Muscle of leg (tissue), 11 donors: ENCODE results near the gene LSM8. TPM values are rescaled to one million over a fixed set of nuclear protein-coding genes. Genes with fewer than 3 reads are reported as not detected.
A peak's percentile ranks its signal among the peaks of the same experiment; 100 is the strongest.

Experiments
- DNase-seq: peaks from one replicate; pipeline ENCODE4 v3.0.0; 2013
- H3K27ac ChIP-seq: one replicate; pipeline ENCODE4 v1.5.1; 2013; ENCODE audit warnings: mild to moderate bottlenecking, low read length, control low read depth
- H3K27me3 ChIP-seq: one replicate; pipeline ENCODE4 v1.6.1; 2013; ENCODE audit warnings: low read length; ENCODE audit not compliant: control insufficient read depth, insufficient read depth
- H3K36me3 ChIP-seq: one replicate; pipeline ENCODE4 v1.6.1; 2013; ENCODE audit warnings: low read length; ENCODE audit not compliant: control insufficient read depth, insufficient read depth
- H3K4me1 ChIP-seq: one replicate; pipeline ENCODE4 v1.6.1; 2013; ENCODE audit warnings: low read length; ENCODE audit not compliant: control insufficient read depth, insufficient read depth
- H3K4me3 ChIP-seq: one replicate; pipeline ENCODE4 v1.5.1; 2013; ENCODE audit warnings: low read length, control low read depth
- H3K9me3 ChIP-seq: replicated peaks from 2 replicates; pipeline ENCODE4 v1.6.1; 2013; ENCODE audit warnings: low read depth, low read length; ENCODE audit not compliant: control insufficient read depth
- WGBS: methylation state at CpG from one replicate; pipeline ENCODE4 v1.1.5; 2013; ENCODE audit warnings: missing lambda C conversion rate; ENCODE audit not compliant: insufficient coverage; 5-methylcytosine and 5-hydroxymethylcytosine counted together
- polyA plus RNA-seq, 8 donors: library from polyadenylated mRNA; unstranded; fragments of 120-200 nt; gene quantifications; one replicate each; pipeline versions ENCODE4 v1.2.1 to v1.2.3, GENCODE V29; 2013; ENCODE audit warnings: inconsistent platforms in 1 of 8, low replicate concordance in 1 of 8; ENCODE audit not compliant: insufficient read length in 8 of 8, insufficient read depth in 1 of 8
- total RNA-seq: library from RNA; stranded (reverse); fragments of 120-200 nt; gene quantifications from one replicate; pipeline ENCODE4 v1.2.4, GENCODE V29; 2013

Gene LSM8
- total and polyA plus RNA-seq, 9 donors, result 33.8 to 55.1 (median 38.9) TPM

DNA sequence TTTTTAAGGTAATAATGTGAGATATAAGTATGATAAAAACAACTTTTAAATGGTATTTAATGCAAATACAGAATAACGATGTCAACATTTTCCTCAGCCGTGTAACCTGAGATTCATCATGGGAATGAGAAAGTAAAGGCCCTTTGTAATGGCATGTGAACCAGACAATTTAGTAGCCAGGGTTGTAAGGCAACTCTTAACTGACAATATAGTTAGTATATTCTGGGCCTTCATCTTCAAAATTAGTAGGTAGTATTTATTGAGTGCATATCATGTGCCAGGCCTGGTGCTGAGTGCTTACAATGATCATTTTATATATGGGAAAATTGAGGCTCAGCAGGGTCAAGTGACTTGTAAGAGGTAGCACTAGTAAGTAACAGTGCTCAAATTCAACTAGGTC lies 10.6 kb downstream of the LSM8 start:
- no peak for DNase-seq
- Histone ChIP-seq H3K27me3 (no peaks in the 10 kb centered on the region), H3K4me3 (no peak overlapping the region), H3K36me3 (peaks cover 7% of the 10 kb centered on the region), H3K9me3 (no peaks in the 10 kb centered on the region), H3K4me1 (no peaks in the 10 kb centered on the region), H3K27ac (no peak overlapping the region)
- no CpG with 5 or more reads among the region's 2 CpGs for WGBS

- DNase-seq, result peak; percentile 66
- no CpG with 5 or more reads among the region's 6 CpGs for WGBS
- H3K27me3 ChIP-seq, result no peaks in the 10 kb centered on the region
- H3K4me1 ChIP-seq, result no peaks in the 10 kb centered on the region
- no peak overlapping the region for H3K27ac ChIP-seq
- H3K4me3 ChIP-seq, result no peak overlapping the region
- no peaks in the 10 kb centered on the region for H3K9me3 ChIP-seq
- no peaks in the 10 kb centered on the region for H3K36me3 ChIP-seq
Measured at GRCh38 chr7:118195837-118196474, 12.0 kb downstream of the LSM8 start.

DNA sequence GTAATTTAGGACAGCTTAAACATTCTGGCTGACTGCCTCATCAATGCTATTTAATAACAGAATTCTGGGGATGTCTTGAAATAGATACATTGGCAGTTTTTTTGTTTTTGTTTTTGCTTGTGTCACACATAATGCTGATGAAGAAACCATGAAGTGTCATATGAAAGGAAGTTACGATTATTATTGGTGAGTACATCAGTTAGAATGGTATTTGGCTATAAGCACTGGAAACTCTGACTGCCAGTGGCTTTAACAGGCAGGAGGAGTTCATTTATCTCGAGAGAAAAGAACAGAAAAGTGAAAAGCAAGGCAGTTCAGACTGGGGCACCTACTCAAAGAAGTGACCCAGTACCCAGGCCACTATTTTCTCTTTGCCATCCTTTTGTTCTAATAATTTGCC lies 18.1 kb downstream of the LSM8 start:
- peak; percentile 78 for DNase-seq
- Histone ChIP-seq H3K27ac (no peak overlapping the region), H3K4me3 (no peak overlapping the region), H3K36me3 (no peaks in the 10 kb centered on the region), H3K27me3 (no peaks in the 10 kb centered on the region), H3K9me3 (no peaks in the 10 kb centered on the region), H3K4me1 (no peaks in the 10 kb centered on the region)
- WGBS, result 67% methylated on average over 1 of the region's 2 CpGs

- WGBS, result 10% methylated on average over 38 of the region's 49 CpGs
- peak overlapping the region; percentile 44 for H3K27ac ChIP-seq
- H3K4me1 ChIP-seq, result peaks cover 7% of the 10 kb centered on the region
- H3K36me3 ChIP-seq, result no peaks in the 10 kb centered on the region
- peak overlapping the region; percentile 71 for H3K4me3 ChIP-seq
- H3K27me3 ChIP-seq, result no peaks in the 10 kb centered on the region
- peak; percentile 81 for DNase-seq
- H3K9me3 ChIP-seq, result no peaks in the 10 kb centered on the region
Measured at GRCh38 chr7:118214051-118214832, 30.3 kb downstream of the LSM8 start.

GRCh38 chr7:118214833-118215182 lies 30.8 kb downstream of the LSM8 start:
- H3K36me3 ChIP-seq, result no peaks in the 10 kb centered on the region
- no peak overlapping the region for H3K27ac ChIP-seq
- H3K4me1 ChIP-seq, result peaks cover 7% of the 10 kb centered on the region
- no peaks in the 10 kb centered on the region for H3K9me3 ChIP-seq
- H3K27me3 ChIP-seq, result no peaks in the 10 kb centered on the region
- peak overlapping the region; percentile 71 for H3K4me3 ChIP-seq
- no peak for DNase-seq
- no CpG with 5 or more reads among the region's 3 CpGs for WGBS

GRCh38 chr7:118217210-118217619 lies 33.3 kb downstream of the LSM8 start:
- Histone ChIP-seq H3K27me3 (no peaks in the 10 kb centered on the region), H3K36me3 (no peaks in the 10 kb centered on the region), H3K4me3 (no peak overlapping the region), H3K4me1 (peaks cover 7% of the 10 kb centered on the region), H3K27ac (no peak overlapping the region), H3K9me3 (no peaks in the 10 kb centered on the region)
- no CpG with 5 or more reads among the region's 1 CpG for WGBS
- no peak for DNase-seq

DNA sequence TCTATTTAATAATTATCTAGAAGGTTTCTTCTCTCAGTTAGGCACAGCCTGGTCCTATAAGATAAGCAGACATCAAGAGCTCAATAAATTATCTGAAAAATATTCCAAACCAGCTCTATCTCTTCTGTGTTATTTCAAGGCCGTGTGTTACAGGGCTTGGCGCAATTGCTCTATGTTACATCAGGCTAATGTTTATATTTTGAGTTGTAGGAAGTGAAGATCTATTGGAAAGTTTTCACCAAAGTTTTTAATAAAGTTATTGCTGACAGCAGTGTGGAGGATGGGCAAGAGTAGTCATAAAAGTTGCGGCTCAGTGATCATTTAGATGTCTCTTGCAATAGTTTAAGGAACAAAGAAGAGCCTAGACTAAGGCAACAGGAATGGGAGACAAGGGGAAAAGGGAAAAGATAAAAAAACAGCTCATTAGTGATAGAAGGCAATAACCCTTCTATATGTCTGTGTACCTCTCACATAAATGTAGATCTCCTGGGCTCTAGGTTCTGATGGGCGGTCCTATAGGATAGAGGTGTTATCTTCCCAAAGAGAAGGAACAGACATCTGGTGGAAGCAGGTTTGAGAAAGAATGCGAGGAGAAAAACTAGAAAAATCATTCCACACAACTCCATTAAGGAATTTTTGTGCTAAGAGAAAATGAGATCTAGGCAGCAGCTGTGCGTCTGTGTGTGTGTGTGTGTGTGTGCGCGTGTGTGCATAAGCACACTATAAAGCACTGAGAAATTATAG lies 34.6 kb downstream of the LSM8 start:
- no peak for DNase-seq
- no peaks in the 10 kb centered on the region for H3K27me3 ChIP-seq
- H3K4me3 ChIP-seq, result no peak overlapping the region
- WGBS, result 86% methylated on average over 2 of the region's 8 CpGs
- H3K4me1 ChIP-seq, result peaks cover 7% of the 10 kb centered on the region
- no peak overlapping the region for H3K27ac ChIP-seq
- no peaks in the 10 kb centered on the region for H3K36me3 ChIP-seq
- H3K9me3 ChIP-seq, result no peaks in the 10 kb centered on the region

DNA sequence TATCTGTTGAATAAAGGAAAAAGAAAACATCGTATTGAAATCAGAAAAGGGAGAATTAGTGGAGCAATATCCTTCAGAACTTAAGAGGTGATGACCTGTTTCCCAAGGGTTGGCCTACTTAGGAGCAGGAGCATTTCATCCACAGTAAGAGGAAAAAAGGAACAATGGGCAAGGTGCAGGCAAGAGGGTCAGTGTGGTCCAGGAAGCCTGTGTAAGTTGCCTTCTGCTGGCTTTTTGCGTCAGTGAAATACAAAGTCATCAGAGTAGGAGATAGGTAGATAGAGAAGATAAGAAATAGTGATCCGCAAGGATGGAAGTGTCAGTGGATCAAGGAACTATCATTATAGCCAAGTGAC lies 35.2 kb downstream of the LSM8 start:
- DNase-seq, result no peak
- WGBS, result 79% methylated on average over 2 of the region's 3 CpGs
- Histone ChIP-seq H3K9me3 (no peaks in the 10 kb centered on the region), H3K4me3 (no peak overlapping the region), H3K4me1 (peaks cover 3% of the 10 kb centered on the region), H3K27ac (no peak overlapping the region), H3K36me3 (no peaks in the 10 kb centered on the region), H3K27me3 (no peaks in the 10 kb centered on the region)

DNA sequence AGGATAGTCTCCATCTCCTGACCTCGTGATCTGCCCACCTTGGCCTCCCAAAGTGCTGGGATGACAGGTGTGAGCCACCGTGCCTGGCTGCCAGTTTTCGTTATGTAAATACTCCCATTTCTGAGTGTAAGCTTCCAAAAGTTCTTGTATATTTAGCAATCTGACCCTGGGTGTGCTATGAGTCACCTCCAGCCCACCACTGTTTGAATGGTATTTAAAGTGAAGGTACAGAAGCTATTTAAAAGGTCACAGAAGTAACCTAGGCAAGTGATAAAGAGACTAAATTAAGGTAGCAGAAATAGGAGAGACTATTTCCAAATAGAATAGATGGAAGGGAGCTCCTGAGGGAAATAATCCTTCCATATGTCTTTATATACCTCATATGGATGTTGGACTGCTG lies 36.6 kb downstream of the LSM8 start:
- no peaks in the 10 kb centered on the region for H3K27me3 ChIP-seq
- no peak for DNase-seq
- no peak overlapping the region for H3K27ac ChIP-seq
- H3K36me3 ChIP-seq, result no peaks in the 10 kb centered on the region
- WGBS, result 88% methylated on average over 1 of the region's 3 CpGs
- H3K4me1 ChIP-seq, result no peaks in the 10 kb centered on the region
- H3K9me3 ChIP-seq, result no peaks in the 10 kb centered on the region
- H3K4me3 ChIP-seq, result no peak overlapping the region

- Histone ChIP-seq H3K36me3 (no peaks in the 10 kb centered on the region), H3K27ac (no peak overlapping the region), H3K4me3 (no peak overlapping the region), H3K4me1 (no peaks in the 10 kb centered on the region), H3K27me3 (no peaks in the 10 kb centered on the region), H3K9me3 (no peaks in the 10 kb centered on the region)
- DNase-seq, result no peak
- WGBS, result no CpG with 5 or more reads among the region's 1 CpG
Measured at GRCh38 chr7:118222591-118222990, 38.6 kb downstream of the LSM8 start.
